Neural cell (in vitro differentiated cells): ENCODE data around the gene EXOC2. TPM values are rescaled to one million over a fixed set of nuclear protein-coding genes. Genes with fewer than 3 reads are reported as not detected.

Experiments
- H2AFZ ChIP-seq: fragments of 200-600, 300-800 bp; sonication (generic), shearing (Covaris generic); 2 replicates; pipeline ENCODE4 v1.6.0; 2014; ENCODE audit warnings: low read depth, mild to moderate bottlenecking, antibody characterized with exemption, low read length, moderate library complexity
- H3F3A ChIP-seq: fragments of 200-600 bp; shearing (Covaris generic); 2 replicates; pipeline ENCODE4 v1.6.1; 2016; ENCODE audit warnings: mild to moderate bottlenecking, moderate library complexity, mixed read lengths, antibody characterized with exemption, low read length; ENCODE audit not compliant: insufficient read depth, poor library complexity, severe bottlenecking
- H3K27ac ChIP-seq: fragments of 200-600, 300-800 bp; sonication (generic), shearing (Covaris generic); 2 replicates; pipeline ENCODE4 v1.5.1; 2014; ENCODE audit warnings: mild to moderate bottlenecking, low read length, moderate library complexity
- H3K27me3 ChIP-seq: fragments of 300-800, 200-600 bp; sonication (generic), shearing (Covaris generic); 2 replicates; pipeline ENCODE4 v1.6.0; 2014; ENCODE audit warnings: mild to moderate bottlenecking, low read depth, low read length, moderate library complexity; ENCODE audit not compliant: insufficient read depth
- H3K36me3 ChIP-seq: fragments of 300-800, 200-600 bp; sonication (generic), shearing (Covaris generic); 2 replicates; pipeline ENCODE4 v1.5.1; 2014; ENCODE audit warnings: mild to moderate bottlenecking, antibody characterized with exemption, low read length, moderate library complexity; ENCODE audit not compliant: insufficient read depth
- H3K4me2 ChIP-seq: fragments of 300-800, 200-600 bp; sonication (generic), shearing (Covaris generic); 2 replicates; pipeline ENCODE4 v1.6.0; 2014; ENCODE audit warnings: mild to moderate bottlenecking, low read length
- H3K4me3 ChIP-seq: fragments of 300-800, 200-600 bp; sonication (generic), shearing (Covaris generic); 2 replicates; pipeline ENCODE4 v1.5.1; 2014; ENCODE audit warnings: mild to moderate bottlenecking, low read length, moderate library complexity
- H3K79me2 ChIP-seq: fragments of 200-600 bp; shearing (Covaris generic); replicated peaks from 2 replicates; pipeline ENCODE4 v1.6.0; 2014; ENCODE audit warnings: mild to moderate bottlenecking, low read length, moderate library complexity; ENCODE audit not compliant: insufficient read depth
- H3K9ac ChIP-seq: fragments of 300-800, 200-600 bp; sonication (generic), shearing (Covaris generic); 2 replicates; pipeline ENCODE4 v1.6.1; 2016; ENCODE audit warnings: mild to moderate bottlenecking, low read length, mixed read lengths
- H3K9me2 ChIP-seq: fragments of 200-600 bp; shearing (Covaris generic); 2 replicates; pipeline ENCODE4 v1.6.1; 2016; ENCODE audit warnings: mild to moderate bottlenecking, low read length, mixed read lengths; ENCODE audit not compliant: insufficient read depth
- H3K9me3 ChIP-seq: fragments of 200-600, 300-800 bp; sonication (generic), shearing (Covaris generic); 2 replicates; pipeline ENCODE4 v1.6.1; 2016; ENCODE audit warnings: mild to moderate bottlenecking, mixed run types, low read length, moderate library complexity, mixed read lengths
- H4K20me1 ChIP-seq: fragments of 200-600 bp; shearing (Covaris generic); 2 replicates; pipeline ENCODE4 v1.6.1; 2016; ENCODE audit warnings: mild to moderate bottlenecking, mixed run types; ENCODE audit not compliant: insufficient read depth
- EP300 ChIP-seq: fragments of 450-650 bp; conservative IDR thresholded peaks from 2 replicates; pipeline ENCODE4 v1.6.1; 2014; ENCODE audit warnings: antibody characterized with exemption, mild to moderate bottlenecking, moderate library complexity; ENCODE audit not compliant: poor library complexity, severe bottlenecking
- EZH2 ChIP-seq: fragments of 200-600, 300-800 bp; shearing (Covaris generic), sonication (generic); IDR thresholded peaks from 2 replicates; pipeline ENCODE4 v1.6.1; 2014; ENCODE audit warnings: antibody characterized with exemption, low read length, borderline replicate concordance, mild to moderate bottlenecking; ENCODE audit not compliant: insufficient read depth, poor library complexity, severe bottlenecking
- MXI1 ChIP-seq: fragments of 450-650 bp; conservative IDR thresholded peaks from 2 replicates; pipeline ENCODE4 v1.6.1; 2014; ENCODE audit warnings: antibody characterized with exemption, mild to moderate bottlenecking; ENCODE audit not compliant: poor library complexity, severe bottlenecking
- POLR2AphosphoS5 ChIP-seq: IDR thresholded peaks from 2 replicates; pipeline ENCODE4 v1.6.1; 2012
- RAD21 ChIP-seq: fragments of 450-650 bp; conservative IDR thresholded peaks from 2 replicates; pipeline ENCODE4 v1.6.1; 2014; ENCODE audit warnings: antibody characterized with exemption, mild to moderate bottlenecking, moderate library complexity
- SMC3 ChIP-seq: fragments of 450-650 bp; conservative IDR thresholded peaks from 2 replicates; pipeline ENCODE4 v1.6.1; 2014; ENCODE audit warnings: antibody characterized with exemption, mild to moderate bottlenecking, moderate library complexity; ENCODE audit not compliant: poor library complexity
- TAF1 ChIP-seq: IDR thresholded peaks from 2 replicates; pipeline ENCODE4 v1.6.1; 2012; ENCODE audit warnings: low read depth
- polyA plus RNA-seq: library from polyadenylated mRNA; depleted of rRNA; stranded (reverse); fragments of >200 nt; gene quantifications from 2 replicates; pipeline ENCODE4 v1.2.3, GENCODE V29; 2014
- TF ChIP-seq, protein P1 (sequence below): fragments of 450-650 bp; IDR thresholded peaks from 2 replicates; pipeline ENCODE4 v1.5.1; 2014; ENCODE audit warnings: antibody characterized with exemption, mild to moderate bottlenecking, moderate library complexity; ENCODE audit not compliant: poor library complexity, severe bottlenecking
- TF ChIP-seq, protein P2 (sequence below): IDR thresholded peaks from 2 replicates; pipeline ENCODE4 v1.6.1; 2012; ENCODE audit warnings: borderline replicate concordance

The EXOC2 gene
- polyA plus RNA-seq, 1 donor from 2014 or later, result 38.6 TPM

DNA sequence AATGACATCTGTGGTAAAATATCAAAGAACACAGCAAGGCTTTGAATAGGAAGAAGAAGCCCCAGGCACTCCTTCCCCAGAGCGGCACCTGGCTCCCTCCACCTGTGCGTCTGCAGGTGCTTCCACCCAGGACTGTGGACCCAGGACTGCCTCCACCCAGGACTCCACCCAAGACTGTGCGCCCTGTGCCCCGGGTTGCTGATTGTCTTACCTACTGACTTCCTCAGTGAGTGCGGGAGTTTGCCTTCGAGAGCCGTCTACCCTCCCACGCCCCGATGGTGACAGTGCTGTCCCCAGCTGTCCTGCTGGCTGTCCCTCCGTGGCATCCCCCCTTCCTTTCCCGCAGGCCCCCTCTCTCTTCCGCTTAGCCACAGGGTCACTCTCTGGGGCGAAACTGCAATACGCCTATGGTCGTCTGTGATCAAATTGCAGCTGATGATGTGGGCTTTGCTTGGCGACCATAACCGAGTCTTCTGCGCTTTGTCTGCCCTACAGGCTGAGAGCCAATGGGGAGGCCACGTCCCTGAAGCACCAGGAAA, 249.2 kb downstream of the EXOC2 start:
- no peaks in the 10 kb centered on the region for H3F3A ChIP-seq

DNA sequence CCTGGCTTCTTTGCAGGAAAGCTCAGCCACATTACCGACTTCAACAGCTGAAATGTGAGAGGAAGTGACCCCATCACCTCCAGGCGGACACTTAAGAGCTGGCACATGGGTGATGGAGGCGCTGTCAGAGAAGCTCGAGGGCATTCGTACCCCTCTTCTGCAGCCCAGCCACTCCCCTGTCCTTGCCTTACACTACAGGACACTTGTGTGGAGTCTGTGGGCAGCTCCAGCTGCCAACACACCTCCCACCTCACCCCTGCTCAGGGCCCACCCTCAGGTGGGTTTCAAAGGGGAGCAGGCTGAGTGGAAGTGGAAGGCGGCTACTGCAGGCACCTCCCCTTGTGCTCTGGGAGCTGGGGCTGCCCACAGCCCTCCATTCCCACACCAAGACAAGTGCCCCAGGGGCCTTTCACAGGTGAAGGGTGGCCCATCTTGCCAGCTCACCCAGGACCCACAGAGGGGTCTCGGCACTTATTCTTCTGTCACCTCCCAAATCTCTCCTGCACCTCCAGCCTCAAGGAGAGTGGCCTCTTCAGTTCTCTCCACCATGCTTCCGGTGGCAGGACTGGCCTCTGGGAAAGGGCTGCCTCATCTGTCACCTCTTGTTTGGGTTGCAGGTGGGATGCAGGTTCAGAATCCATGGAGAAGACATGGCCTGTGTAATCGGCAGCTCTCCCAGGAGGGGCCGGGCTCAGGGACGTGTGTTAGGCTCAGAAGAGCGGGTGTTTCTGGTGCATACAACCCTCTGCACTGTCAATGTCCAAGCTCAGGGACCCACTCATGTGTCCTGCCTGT, 251.6 kb downstream of the EXOC2 start:
- no peaks in the 10 kb centered on the region for H3K36me3 ChIP-seq
- no peaks in the 10 kb centered on the region for H3F3A ChIP-seq
- H4K20me1 ChIP-seq, result no peaks in the 10 kb centered on the region
- TF ChIP-seq TAF1 (no peak), EP300 (no peak), SMC3 (no peak), EZH2 (no peak), RAD21 (no peak), POLR2AphosphoS5 (no peak), MXI1 (no peak)
- TF ChIP-seq, protein P1, sequence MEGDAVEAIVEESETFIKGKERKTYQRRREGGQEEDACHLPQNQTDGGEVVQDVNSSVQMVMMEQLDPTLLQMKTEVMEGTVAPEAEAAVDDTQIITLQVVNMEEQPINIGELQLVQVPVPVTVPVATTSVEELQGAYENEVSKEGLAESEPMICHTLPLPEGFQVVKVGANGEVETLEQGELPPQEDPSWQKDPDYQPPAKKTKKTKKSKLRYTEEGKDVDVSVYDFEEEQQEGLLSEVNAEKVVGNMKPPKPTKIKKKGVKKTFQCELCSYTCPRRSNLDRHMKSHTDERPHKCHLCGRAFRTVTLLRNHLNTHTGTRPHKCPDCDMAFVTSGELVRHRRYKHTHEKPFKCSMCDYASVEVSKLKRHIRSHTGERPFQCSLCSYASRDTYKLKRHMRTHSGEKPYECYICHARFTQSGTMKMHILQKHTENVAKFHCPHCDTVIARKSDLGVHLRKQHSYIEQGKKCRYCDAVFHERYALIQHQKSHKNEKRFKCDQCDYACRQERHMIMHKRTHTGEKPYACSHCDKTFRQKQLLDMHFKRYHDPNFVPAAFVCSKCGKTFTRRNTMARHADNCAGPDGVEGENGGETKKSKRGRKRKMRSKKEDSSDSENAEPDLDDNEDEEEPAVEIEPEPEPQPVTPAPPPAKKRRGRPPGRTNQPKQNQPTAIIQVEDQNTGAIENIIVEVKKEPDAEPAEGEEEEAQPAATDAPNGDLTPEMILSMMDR, result no peak
- TF ChIP-seq, protein P2, sequence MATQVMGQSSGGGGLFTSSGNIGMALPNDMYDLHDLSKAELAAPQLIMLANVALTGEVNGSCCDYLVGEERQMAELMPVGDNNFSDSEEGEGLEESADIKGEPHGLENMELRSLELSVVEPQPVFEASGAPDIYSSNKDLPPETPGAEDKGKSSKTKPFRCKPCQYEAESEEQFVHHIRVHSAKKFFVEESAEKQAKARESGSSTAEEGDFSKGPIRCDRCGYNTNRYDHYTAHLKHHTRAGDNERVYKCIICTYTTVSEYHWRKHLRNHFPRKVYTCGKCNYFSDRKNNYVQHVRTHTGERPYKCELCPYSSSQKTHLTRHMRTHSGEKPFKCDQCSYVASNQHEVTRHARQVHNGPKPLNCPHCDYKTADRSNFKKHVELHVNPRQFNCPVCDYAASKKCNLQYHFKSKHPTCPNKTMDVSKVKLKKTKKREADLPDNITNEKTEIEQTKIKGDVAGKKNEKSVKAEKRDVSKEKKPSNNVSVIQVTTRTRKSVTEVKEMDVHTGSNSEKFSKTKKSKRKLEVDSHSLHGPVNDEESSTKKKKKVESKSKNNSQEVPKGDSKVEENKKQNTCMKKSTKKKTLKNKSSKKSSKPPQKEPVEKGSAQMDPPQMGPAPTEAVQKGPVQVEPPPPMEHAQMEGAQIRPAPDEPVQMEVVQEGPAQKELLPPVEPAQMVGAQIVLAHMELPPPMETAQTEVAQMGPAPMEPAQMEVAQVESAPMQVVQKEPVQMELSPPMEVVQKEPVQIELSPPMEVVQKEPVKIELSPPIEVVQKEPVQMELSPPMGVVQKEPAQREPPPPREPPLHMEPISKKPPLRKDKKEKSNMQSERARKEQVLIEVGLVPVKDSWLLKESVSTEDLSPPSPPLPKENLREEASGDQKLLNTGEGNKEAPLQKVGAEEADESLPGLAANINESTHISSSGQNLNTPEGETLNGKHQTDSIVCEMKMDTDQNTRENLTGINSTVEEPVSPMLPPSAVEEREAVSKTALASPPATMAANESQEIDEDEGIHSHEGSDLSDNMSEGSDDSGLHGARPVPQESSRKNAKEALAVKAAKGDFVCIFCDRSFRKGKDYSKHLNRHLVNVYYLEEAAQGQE, result no peak
- no peak overlapping the region for H3K9ac ChIP-seq
- no peaks in the 10 kb centered on the region for H3K79me2 ChIP-seq
- H3K4me3 ChIP-seq, result no peak overlapping the region
- no peaks in the 10 kb centered on the region for H3K9me3 ChIP-seq
- H2AFZ ChIP-seq, result no peak overlapping the region
- no peak overlapping the region for H3K4me2 ChIP-seq
- no peak overlapping the region for H3K27ac ChIP-seq
- no peaks in the 10 kb centered on the region for H3K27me3 ChIP-seq
- no peaks in the 10 kb centered on the region for H3K9me2 ChIP-seq

More for the DNA sequence above, 249.2 kb downstream of the EXOC2 start:
- Histone ChIP-seq H3K9me2 (no peaks in the 10 kb centered on the region), H3K4me2 (no peak overlapping the region), H3K79me2 (no peaks in the 10 kb centered on the region), H3K9me3 (no peaks in the 10 kb centered on the region), H3K4me3 (no peak overlapping the region), H3K36me3 (no peaks in the 10 kb centered on the region), H4K20me1 (no peaks in the 10 kb centered on the region), H3K27ac (no peak overlapping the region), H3K27me3 (no peaks in the 10 kb centered on the region), H3K9ac (no peak overlapping the region), H2AFZ (no peak overlapping the region)
- TF ChIP-seq MXI1 (no peak), SMC3 (no peak), TAF1 (no peak), EP300 (no peak), POLR2AphosphoS5 (no peak), RAD21 (no peak), EZH2 (no peak)
- TF ChIP-seq, protein P2, result no peak
- TF ChIP-seq, protein P1, result no peak
